Measurements from ENCODE around the gene SGCD.

The SGCD gene

DNA sequence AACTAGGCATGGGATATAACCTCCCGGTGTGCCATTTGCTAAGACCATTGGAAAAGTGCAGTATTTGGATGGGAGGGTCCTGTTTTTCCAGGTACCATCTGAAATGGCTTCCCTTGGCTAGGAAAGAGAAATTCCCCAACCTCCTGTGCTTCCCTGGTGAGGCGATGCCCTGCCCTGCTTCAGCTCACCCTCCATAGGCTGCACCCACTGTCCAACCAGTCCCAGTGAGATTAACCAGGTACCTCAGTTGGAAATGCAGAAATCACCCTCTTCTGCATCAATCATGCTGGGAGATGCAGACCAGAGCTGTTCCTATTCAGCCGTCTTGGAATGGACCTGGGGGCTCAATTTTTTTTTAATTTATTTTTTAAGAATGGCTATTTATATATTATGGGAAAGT lies 254.8 kb downstream of the SGCD start:
- no peak for DNase-seq (ENCODE audit: low read depth in 2 of 2)
- no peak overlapping the region for H3K4me3 ChIP-seq (replicated peaks in 1 of 2; ENCODE audit: low read depth in 2 of 2, low read length in 2 of 2)
- TF ChIP-seq, protein P1, sequence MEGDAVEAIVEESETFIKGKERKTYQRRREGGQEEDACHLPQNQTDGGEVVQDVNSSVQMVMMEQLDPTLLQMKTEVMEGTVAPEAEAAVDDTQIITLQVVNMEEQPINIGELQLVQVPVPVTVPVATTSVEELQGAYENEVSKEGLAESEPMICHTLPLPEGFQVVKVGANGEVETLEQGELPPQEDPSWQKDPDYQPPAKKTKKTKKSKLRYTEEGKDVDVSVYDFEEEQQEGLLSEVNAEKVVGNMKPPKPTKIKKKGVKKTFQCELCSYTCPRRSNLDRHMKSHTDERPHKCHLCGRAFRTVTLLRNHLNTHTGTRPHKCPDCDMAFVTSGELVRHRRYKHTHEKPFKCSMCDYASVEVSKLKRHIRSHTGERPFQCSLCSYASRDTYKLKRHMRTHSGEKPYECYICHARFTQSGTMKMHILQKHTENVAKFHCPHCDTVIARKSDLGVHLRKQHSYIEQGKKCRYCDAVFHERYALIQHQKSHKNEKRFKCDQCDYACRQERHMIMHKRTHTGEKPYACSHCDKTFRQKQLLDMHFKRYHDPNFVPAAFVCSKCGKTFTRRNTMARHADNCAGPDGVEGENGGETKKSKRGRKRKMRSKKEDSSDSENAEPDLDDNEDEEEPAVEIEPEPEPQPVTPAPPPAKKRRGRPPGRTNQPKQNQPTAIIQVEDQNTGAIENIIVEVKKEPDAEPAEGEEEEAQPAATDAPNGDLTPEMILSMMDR (IDR thresholded peaks at IDR 0.05; ENCODE audit: low read depth, low read length): no peak

DNA sequence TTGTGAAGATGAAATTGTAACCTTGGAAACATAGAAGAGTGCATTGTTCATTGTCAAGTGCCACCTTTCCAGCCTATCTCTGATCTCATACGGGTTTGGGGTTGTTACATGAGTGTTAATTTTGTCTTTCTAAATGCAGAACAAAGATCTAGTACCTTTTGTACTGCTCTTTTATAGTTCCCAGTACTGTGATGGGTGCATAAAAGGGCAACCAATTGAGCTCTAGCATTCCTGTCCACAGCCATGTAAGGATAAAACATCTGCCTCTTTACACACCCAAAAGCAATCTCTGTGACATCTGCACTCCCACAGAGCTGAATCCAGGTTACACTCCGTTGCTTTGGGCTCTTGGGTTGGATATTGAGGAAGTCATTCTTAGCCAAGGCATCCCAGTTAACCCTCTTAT lies 255.2 kb downstream of the SGCD start:
- DNase-seq (ENCODE audit: low read depth in 2 of 2): no peak
- TF ChIP-seq, protein P1 (IDR thresholded peaks at IDR 0.05; ENCODE audit: low read depth, low read length): no peak
- no peak overlapping the region for H3K4me3 ChIP-seq (replicated peaks in 1 of 2; ENCODE audit: low read depth in 2 of 2, low read length in 2 of 2)

DNA sequence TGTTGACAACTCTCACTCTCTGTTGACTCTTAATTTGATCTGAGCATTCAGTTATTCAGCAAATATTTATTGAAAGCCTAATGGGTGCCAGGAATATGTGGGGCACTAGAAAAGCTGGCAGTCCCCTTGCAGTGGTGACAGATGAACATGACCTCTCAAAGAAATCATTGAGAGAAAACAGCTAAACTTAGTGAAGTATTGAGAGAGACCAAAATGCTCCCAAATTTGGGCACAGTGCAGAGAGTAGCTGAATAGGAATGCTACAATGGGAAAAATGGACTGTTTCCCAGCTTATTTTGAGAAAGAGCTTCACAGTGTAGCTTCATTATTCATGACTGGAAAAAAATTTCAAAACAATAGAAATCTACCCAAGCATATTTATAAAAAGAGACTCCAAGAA lies 257.9 kb downstream of the SGCD start:
- DNase-seq (ENCODE audit: low read depth in 2 of 2): no peak
- TF ChIP-seq, protein P1 (IDR thresholded peaks at IDR 0.05; ENCODE audit: low read depth, low read length): no peak

DNA sequence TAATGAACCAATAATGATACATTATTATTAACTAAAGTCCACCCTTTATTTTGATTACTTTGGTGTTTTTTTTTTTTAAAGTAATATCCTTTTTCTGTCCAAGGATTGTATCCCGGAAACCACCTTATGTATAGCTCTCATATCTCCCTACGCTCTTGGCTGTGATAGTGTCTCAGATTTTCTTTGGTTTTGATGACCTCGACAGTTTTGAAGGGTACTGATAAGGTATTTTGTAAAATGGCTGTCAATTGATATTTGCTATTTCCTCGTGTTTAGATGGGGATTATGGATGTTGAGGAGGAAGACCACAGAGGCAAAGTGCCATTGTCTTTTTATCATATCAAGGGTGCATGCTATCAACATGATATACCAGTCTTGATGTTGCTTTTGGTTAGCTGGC lies 259.0 kb downstream of the SGCD start:
- TF ChIP-seq, protein P1 (IDR thresholded peaks at IDR 0.05; ENCODE audit: low read depth, low read length): no peak
- DNase-seq (ENCODE audit: low read depth in 2 of 2): no peak

More for the DNA sequence above, 257.9 kb downstream of the SGCD start:
- no peak overlapping the region for H3K4me3 ChIP-seq (replicated peaks in 1 of 2; ENCODE audit: low read depth in 2 of 2, low read length in 2 of 2)

DNA sequence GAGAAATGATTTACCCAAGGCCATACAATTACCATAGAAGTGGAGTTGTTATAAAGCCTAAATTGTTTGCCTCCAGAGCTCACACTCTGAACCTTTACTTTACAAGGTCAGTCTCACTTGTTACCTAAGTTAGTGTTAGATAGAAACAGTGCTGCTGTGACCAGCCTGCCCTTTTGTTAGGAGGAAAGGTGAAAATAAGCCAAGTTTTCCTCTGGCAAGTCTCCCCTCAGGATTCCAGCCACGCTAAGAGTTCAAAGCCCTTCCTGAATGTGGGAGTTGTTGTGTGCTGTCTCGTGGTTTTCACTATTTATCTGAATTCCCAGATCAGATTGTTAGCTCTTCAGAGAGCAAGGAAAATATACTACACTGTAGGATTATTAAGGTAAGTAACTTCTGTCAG lies 260.0 kb downstream of the SGCD start:
- H3K4me3 ChIP-seq (replicated peaks in 1 of 2; ENCODE audit: low read depth in 2 of 2, low read length in 2 of 2): no peak overlapping the region
- TF ChIP-seq, protein P1 (IDR thresholded peaks at IDR 0.05; ENCODE audit: low read depth, low read length): no peak
- no peak for DNase-seq (ENCODE audit: low read depth in 2 of 2)

More for the DNA sequence above, 259.0 kb downstream of the SGCD start:
- no peak overlapping the region for H3K4me3 ChIP-seq (replicated peaks in 1 of 2; ENCODE audit: low read depth in 2 of 2, low read length in 2 of 2)

DNA sequence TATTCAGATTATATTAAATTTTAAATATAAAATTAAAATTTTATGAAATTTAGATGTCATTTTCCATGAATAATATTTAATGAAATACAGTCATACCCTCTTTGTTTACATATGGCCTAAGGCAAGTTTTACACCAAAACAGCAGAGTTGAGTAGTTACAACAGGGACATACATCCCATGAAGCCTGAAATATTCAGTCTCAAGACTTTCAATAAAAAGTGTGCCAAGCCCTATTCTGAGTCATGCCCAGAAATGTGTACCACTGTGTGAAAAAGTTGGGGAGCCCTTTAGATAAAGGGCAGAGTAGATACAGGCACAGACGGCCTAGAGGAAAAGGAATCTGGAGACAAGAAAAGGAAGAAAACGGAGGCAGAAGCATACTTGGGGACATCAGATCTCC lies 261.3 kb downstream of the SGCD start:
- TF ChIP-seq, protein P1 (IDR thresholded peaks at IDR 0.05; ENCODE audit: low read depth, low read length): no peak
- no peak overlapping the region for H3K4me3 ChIP-seq (replicated peaks in 1 of 2; ENCODE audit: low read depth in 2 of 2, low read length in 2 of 2)
- DNase-seq (ENCODE audit: low read depth in 2 of 2): no peak

Measured in cardiac fibroblast (primary cell).